ENCODE results near the gene FIS1.
"Not testable (repeated sequence)": the region's sequence is repeated elsewhere in the genome, so short reads cannot be mapped to it uniquely, and the experiment has no call there.

The FIS1 gene

GRCh38 chr7:101258243-101258731 lies 13.4 kb upstream of the FIS1 start:
- TF ChIP-seq, protein P1, sequence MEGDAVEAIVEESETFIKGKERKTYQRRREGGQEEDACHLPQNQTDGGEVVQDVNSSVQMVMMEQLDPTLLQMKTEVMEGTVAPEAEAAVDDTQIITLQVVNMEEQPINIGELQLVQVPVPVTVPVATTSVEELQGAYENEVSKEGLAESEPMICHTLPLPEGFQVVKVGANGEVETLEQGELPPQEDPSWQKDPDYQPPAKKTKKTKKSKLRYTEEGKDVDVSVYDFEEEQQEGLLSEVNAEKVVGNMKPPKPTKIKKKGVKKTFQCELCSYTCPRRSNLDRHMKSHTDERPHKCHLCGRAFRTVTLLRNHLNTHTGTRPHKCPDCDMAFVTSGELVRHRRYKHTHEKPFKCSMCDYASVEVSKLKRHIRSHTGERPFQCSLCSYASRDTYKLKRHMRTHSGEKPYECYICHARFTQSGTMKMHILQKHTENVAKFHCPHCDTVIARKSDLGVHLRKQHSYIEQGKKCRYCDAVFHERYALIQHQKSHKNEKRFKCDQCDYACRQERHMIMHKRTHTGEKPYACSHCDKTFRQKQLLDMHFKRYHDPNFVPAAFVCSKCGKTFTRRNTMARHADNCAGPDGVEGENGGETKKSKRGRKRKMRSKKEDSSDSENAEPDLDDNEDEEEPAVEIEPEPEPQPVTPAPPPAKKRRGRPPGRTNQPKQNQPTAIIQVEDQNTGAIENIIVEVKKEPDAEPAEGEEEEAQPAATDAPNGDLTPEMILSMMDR (IDR thresholded peaks at IDR 0.05; ENCODE audit: insufficient read depth, low read length, poor library complexity, severe bottlenecking) = no peak

GRCh38 chr7:101255796-101256195 lies 10.9 kb upstream of the FIS1 start:
- no peak overlapping the region for H3K4me3 ChIP-seq (replicated peaks; ENCODE audit: low read depth, low read length)
- no peaks in the 10 kb centered on the region for H3K36me3 ChIP-seq (ENCODE audit: control insufficient read depth, insufficient read depth, low read length)
- DNase-seq (ENCODE audit: extremely low read depth, insufficient read length) = no peak
- TF ChIP-seq, protein P1 (IDR thresholded peaks at IDR 0.05; ENCODE audit: insufficient read depth, low read length, poor library complexity, severe bottlenecking) = no peak
- H3K27me3 ChIP-seq (replicated peaks; ENCODE audit: control insufficient read depth, insufficient read depth, low read length) = no peaks in the 10 kb centered on the region

More at GRCh38 chr7:101258243-101258731, 13.4 kb upstream of the FIS1 start:
- Histone ChIP-seq H3K27me3 (replicated peaks; ENCODE audit: control insufficient read depth, insufficient read depth, low read length) (no peaks in the 10 kb centered on the region; the same call in none of the 2 replicates), H3K36me3 (ENCODE audit: control insufficient read depth, insufficient read depth, low read length) (no peaks in the 10 kb centered on the region), H3K4me3 (replicated peaks; ENCODE audit: low read depth, low read length) (no peak overlapping the region)
- no peak for DNase-seq (ENCODE audit: extremely low read depth, insufficient read length)

GRCh38 chr7:101253199-101253598 lies 8.3 kb upstream of the FIS1 start:
- DNase-seq (ENCODE audit: extremely low read depth, insufficient read length); H3K27me3 ChIP-seq (replicated peaks; ENCODE audit: control insufficient read depth, insufficient read depth, low read length); H3K36me3 ChIP-seq (ENCODE audit: control insufficient read depth, insufficient read depth, low read length); H3K4me3 ChIP-seq (replicated peaks; ENCODE audit: low read depth, low read length): not testable (repeated sequence)

GRCh38 chr7:101251871-101252659 lies 7.2 kb upstream of the FIS1 start:
- TF ChIP-seq, protein P1 (IDR thresholded peaks at IDR 0.05; ENCODE audit: insufficient read depth, low read length, poor library complexity, severe bottlenecking) = no peak
- H3K4me3 ChIP-seq (replicated peaks; ENCODE audit: low read depth, low read length) = peak overlapping the region; percentile 82
- peak; percentile 99 for DNase-seq (ENCODE audit: extremely low read depth, insufficient read length)
- H3K27me3 ChIP-seq (replicated peaks; ENCODE audit: control insufficient read depth, insufficient read depth, low read length) = no peaks in the 10 kb centered on the region
- peaks cover 4% of the 10 kb centered on the region for H3K36me3 ChIP-seq (ENCODE audit: control insufficient read depth, insufficient read depth, low read length)

DNA sequence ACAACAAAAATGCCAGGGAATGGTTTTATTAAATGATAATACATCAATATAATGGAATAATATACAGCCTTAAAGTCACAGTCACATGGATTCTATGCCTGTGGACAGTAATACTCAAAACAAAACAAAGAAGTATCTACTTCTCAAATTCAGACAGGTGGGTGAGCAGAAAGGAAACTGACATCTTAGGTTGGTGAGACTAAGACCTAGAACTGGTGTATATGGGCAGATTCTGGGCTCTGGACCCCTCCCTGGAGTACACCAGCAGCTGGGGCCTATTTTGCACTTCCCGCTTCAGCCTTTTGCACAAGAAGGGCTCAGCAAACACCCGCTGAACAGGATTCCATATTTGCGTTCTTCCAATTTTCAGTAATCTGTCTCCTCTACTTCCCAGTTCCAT lies 5.4 kb upstream of the FIS1 start:
- Histone ChIP-seq H3K27me3 (replicated peaks; ENCODE audit: control insufficient read depth, insufficient read depth, low read length) (no peaks in the 10 kb centered on the region), H3K36me3 (ENCODE audit: control insufficient read depth, insufficient read depth, low read length) (peaks cover 7% of the 10 kb centered on the region), H3K4me3 (replicated peaks; ENCODE audit: low read depth, low read length) (peak overlapping the region; percentile 82)
- TF ChIP-seq, protein P1 (IDR thresholded peaks at IDR 0.05; ENCODE audit: insufficient read depth, low read length, poor library complexity, severe bottlenecking) = no peak
- peak; percentile 35 for DNase-seq (ENCODE audit: extremely low read depth, insufficient read length)

DNA sequence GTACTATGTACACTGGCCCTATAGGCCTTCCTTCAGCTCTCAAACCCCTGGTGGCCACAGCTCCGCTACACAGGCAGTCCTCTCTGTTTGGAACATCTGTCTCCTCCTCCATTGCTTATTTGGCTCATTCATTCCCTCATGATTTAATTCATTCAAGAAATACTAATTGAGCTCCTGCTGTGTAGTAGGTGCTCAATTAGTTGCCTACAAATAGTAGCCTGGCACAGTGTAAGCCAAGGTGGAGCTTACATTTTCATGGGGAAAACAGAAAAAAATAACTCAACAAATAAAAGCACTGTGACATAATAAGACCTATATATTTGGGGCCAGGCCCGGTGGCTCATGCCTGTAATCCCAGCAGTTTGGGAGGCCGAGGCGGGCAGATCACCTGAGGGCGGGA lies 3.4 kb upstream of the FIS1 start:
- TF ChIP-seq, protein P1 (IDR thresholded peaks at IDR 0.05; ENCODE audit: insufficient read depth, low read length, poor library complexity, severe bottlenecking) = no peak
- no peak for DNase-seq (ENCODE audit: extremely low read depth, insufficient read length)

More for the DNA sequence above, 3.4 kb upstream of the FIS1 start:
- peaks cover 7% of the 10 kb centered on the region for H3K36me3 ChIP-seq (ENCODE audit: control insufficient read depth, insufficient read depth, low read length)
- H3K4me3 ChIP-seq (replicated peaks; ENCODE audit: low read depth, low read length) = no peak overlapping the region
- no peaks in the 10 kb centered on the region for H3K27me3 ChIP-seq (replicated peaks; ENCODE audit: control insufficient read depth, insufficient read depth, low read length)
